Activated CD4-positive, alpha-beta T cell treated with anti-CD3 and anti-CD28 coated beads for 1 hour (primary cell): ENCODE results near the gene MPZL3.
"Not testable (repeated sequence)": the region's sequence is repeated elsewhere in the genome, so short reads cannot be mapped to it uniquely, and the experiment has no call there.

Experiments
- DNase-seq: peaks from one replicate; pipeline ENCODE4 v3.0.0-alpha.2; 2020

MPZL3 gene

GRCh38 chr11:118209033-118209432 lies 43.1 kb downstream of the MPZL3 start:
- no peak for DNase-seq

GRCh38 chr11:118207079-118207478 lies 45.1 kb downstream of the MPZL3 start:
- DNase-seq = no peak

GRCh38 chr11:118206391-118207031 lies 45.7 kb downstream of the MPZL3 start:
- no peak for DNase-seq

GRCh38 chr11:118205606-118206378 lies 46.4 kb downstream of the MPZL3 start:
- no peak for DNase-seq

- DNase-seq = peak; percentile 15
Measured at GRCh38 chr11:118202599-118203422, 49.4 kb downstream of the MPZL3 start.

GRCh38 chr11:118201966-118202365 lies 50.2 kb downstream of the MPZL3 start:
- no peak for DNase-seq

- no peak for DNase-seq
Measured at GRCh38 chr11:118200901-118201680, 51.1 kb downstream of the MPZL3 start.

GRCh38 chr11:118200497-118200896 lies 51.7 kb downstream of the MPZL3 start:
- no peak for DNase-seq

GRCh38 chr11:118199135-118199534 lies 53.0 kb downstream of the MPZL3 start:
- DNase-seq = no peak

GRCh38 chr11:118198370-118198769 lies 53.8 kb downstream of the MPZL3 start:
- DNase-seq = peak; percentile 75

GRCh38 chr11:118194835-118195627 lies 57.1 kb downstream of the MPZL3 start:
- no peak for DNase-seq

- DNase-seq = no peak
Measured at GRCh38 chr11:118193910-118194566, 58.1 kb downstream of the MPZL3 start.

- not testable (repeated sequence) for DNase-seq
Measured at GRCh38 chr11:118192817-118193216, 59.3 kb downstream of the MPZL3 start.

- not testable (repeated sequence) for DNase-seq
Measured at GRCh38 chr11:118190942-118191506, 61.1 kb downstream of the MPZL3 start.

- no peak for DNase-seq
Measured at GRCh38 chr11:118186346-118187107, 65.6 kb downstream of the MPZL3 start.

- DNase-seq = no peak
Measured at GRCh38 chr11:118184784-118185579, 67.2 kb downstream of the MPZL3 start.

- not testable (repeated sequence) for DNase-seq
Measured at GRCh38 chr11:118183691-118184090, 68.5 kb downstream of the MPZL3 start.

- DNase-seq = no peak
Measured at GRCh38 chr11:118180300-118180703, 71.9 kb downstream of the MPZL3 start.

GRCh38 chr11:118176778-118177134 lies 75.4 kb downstream of the MPZL3 start:
- no peak for DNase-seq
